HG03521 (cell line): Measurements from ENCODE around the gene LEMD3.

Experiments
- ATAC-seq: cut with Tn5 transposase; IDR thresholded peaks from one replicate; pipeline ENCODE4 v1.9.1; 2021; ENCODE audit warnings: mild to moderate bottlenecking, moderate library complexity; ENCODE audit not compliant: unreplicated experiment

The LEMD3 gene

GRCh38 chr12:65169320-65170208 is at the start of gene LEMD3:
LEMD3 (plus strand) TSS chr12:65169583; CDS start chr12:65169597, 14 bp downstream.
- peak; percentile 91 for ATAC-seq

- peak; percentile 49 for ATAC-seq
These were observed 48.1 kb upstream of the LEMD3 start, which contains the start of gene WIF1 for GRCh38 chr12:65121049-65121955. WIF1 (minus strand) TSS chr12:65121305; CDS start chr12:65121191, 114 bp downstream.

- ATAC-seq: no peak
These were observed 47.4 kb upstream of the LEMD3 start for GRCh38 chr12:65121956-65122469.

GRCh38 chr12:65122703-65123102 is 46.7 kb upstream of the LEMD3 start:
- ATAC-seq: no peak

GRCh38 chr12:65123435-65124063 is 45.8 kb upstream of the LEMD3 start:
- ATAC-seq: no peak

GRCh38 chr12:65125247-65125646 is 44.1 kb upstream of the LEMD3 start:
- ATAC-seq: no peak

GRCh38 chr12:65125975-65126374 is 43.4 kb upstream of the LEMD3 start:
- ATAC-seq: no peak

- ATAC-seq: no peak
These were observed 42.9 kb upstream of the LEMD3 start for GRCh38 chr12:65126482-65126881.

GRCh38 chr12:65133879-65134278 is 35.5 kb upstream of the LEMD3 start:
- ATAC-seq: no peak

- ATAC-seq: no peak
These were observed 30.0 kb upstream of the LEMD3 start for GRCh38 chr12:65139389-65139788.

- no peak for ATAC-seq
These were observed 28.6 kb upstream of the LEMD3 start for GRCh38 chr12:65140738-65141137.

GRCh38 chr12:65147312-65147905 is 22.0 kb upstream of the LEMD3 start:
- ATAC-seq: no peak

- no peak for ATAC-seq
These were observed 17.4 kb upstream of the LEMD3 start for GRCh38 chr12:65152012-65152411.

- ATAC-seq: no peak
These were observed 16.8 kb upstream of the LEMD3 start for GRCh38 chr12:65152596-65152995.

- no peak for ATAC-seq
These were observed 13.6 kb upstream of the LEMD3 start for GRCh38 chr12:65155784-65156183.

GRCh38 chr12:65156366-65156841 is 13.0 kb upstream of the LEMD3 start:
- peak; percentile 85 for ATAC-seq

- no peak for ATAC-seq
These were observed 12.3 kb upstream of the LEMD3 start for GRCh38 chr12:65157091-65157490.

GRCh38 chr12:65162609-65163008 is 6.8 kb upstream of the LEMD3 start:
- ATAC-seq: peak; percentile 55

GRCh38 chr12:65164244-65164643 is 5.1 kb upstream of the LEMD3 start:
- no peak for ATAC-seq

GRCh38 chr12:65164774-65165173 is 4.6 kb upstream of the LEMD3 start:
- ATAC-seq: no peak
